ENCODE measurements around the gene TOR3A.
A peak's percentile ranks its signal among the peaks of the same experiment; 100 is the strongest.

The TOR3A gene

GRCh38 chr1:179104611-179105250 lies 22.9 kb downstream of the TOR3A start:
- Histone ChIP-seq H3K79me2 (ENCODE audit: control insufficient read depth, low read length) (no peaks in the 10 kb centered on the region), H3K9me3 (ENCODE audit: control insufficient read depth, insufficient read depth, low read length) (no peaks in the 10 kb centered on the region), H3F3A (ENCODE audit: control insufficient read depth, insufficient read depth) (no peaks in the 10 kb centered on the region), H3K27ac (ENCODE audit: low read depth, low read length) (no peak overlapping the region), H4K20me1 (ENCODE audit: control insufficient read depth, insufficient read depth, low read depth, low read length) (no peaks in the 10 kb centered on the region), H3K27me3 (ENCODE audit: control insufficient read depth, low read length) (no peaks in the 10 kb centered on the region), H3K36me3 (ENCODE audit: control insufficient read depth, low read length) (peaks cover 15% of the 10 kb centered on the region; the same call in 1 of the 2 replicates), H3K4me3 (ENCODE audit: low read length) (no peak overlapping the region), H3K4me2 (ENCODE audit: low read length) (no peak overlapping the region), H3K9me2 (replicated peaks; ENCODE audit: control insufficient read depth, low read length) (no peaks in the 10 kb centered on the region), H3K4me1 (ENCODE audit: control insufficient read depth, low read length) (peaks cover 6% of the 10 kb centered on the region; the same call in 1 of the 2 replicates)
- no peak for TF ChIP-seq EZH2phosphoT487 (IDR thresholded peaks at IDR 0.05; ENCODE audit: borderline replicate concordance, low read length)
- no peak for TF ChIP-seq CTCF (IDR thresholded peaks at IDR 0.05; ENCODE audit: low read depth, low read length, poor library complexity, severe bottlenecking)

- Histone ChIP-seq H3K4me1 (ENCODE audit: control insufficient read depth, low read length) (peaks cover 11% of the 10 kb centered on the region), H3K4me3 (ENCODE audit: low read length) (no peak overlapping the region), H3K27ac (ENCODE audit: low read depth, low read length) (no peak overlapping the region), H3K27me3 (ENCODE audit: control insufficient read depth, low read length) (no peaks in the 10 kb centered on the region), H3K4me2 (ENCODE audit: low read length) (no peak overlapping the region), H4K20me1 (ENCODE audit: control insufficient read depth, insufficient read depth, low read depth, low read length) (no peaks in the 10 kb centered on the region), H3K79me2 (ENCODE audit: control insufficient read depth, low read length) (no peaks in the 10 kb centered on the region), H3K9me2 (replicated peaks; ENCODE audit: control insufficient read depth, low read length) (no peaks in the 10 kb centered on the region), H3K36me3 (ENCODE audit: control insufficient read depth, low read length) (peaks cover 21% of the 10 kb centered on the region), H3K9me3 (ENCODE audit: control insufficient read depth, insufficient read depth, low read length) (no peaks in the 10 kb centered on the region), H3F3A (ENCODE audit: control insufficient read depth, insufficient read depth) (no peaks in the 10 kb centered on the region)
- TF ChIP-seq EZH2phosphoT487 (IDR thresholded peaks at IDR 0.05; ENCODE audit: borderline replicate concordance, low read length) = no peak
- peak; percentile 45 for TF ChIP-seq CTCF (IDR thresholded peaks at IDR 0.05; ENCODE audit: low read depth, low read length, poor library complexity, severe bottlenecking)
Observed at GRCh38 chr1:179105393-179105792, 23.5 kb downstream of the TOR3A start.

- peaks cover 39% of the 10 kb centered on the region for H3K36me3 ChIP-seq (ENCODE audit: control insufficient read depth, low read length)
- H3K4me2 ChIP-seq (ENCODE audit: low read length) = no peak overlapping the region
- H3K27ac ChIP-seq (ENCODE audit: low read depth, low read length) = no peak overlapping the region
- no peaks in the 10 kb centered on the region for H3K9me2 ChIP-seq (replicated peaks; ENCODE audit: control insufficient read depth, low read length)
- H3K4me3 ChIP-seq (ENCODE audit: low read length) = no peak overlapping the region
- no peak for TF ChIP-seq CTCF (IDR thresholded peaks at IDR 0.05; ENCODE audit: low read depth, low read length, poor library complexity, severe bottlenecking)
- no peaks in the 10 kb centered on the region for H3F3A ChIP-seq (ENCODE audit: control insufficient read depth, insufficient read depth)
- peaks cover 32% of the 10 kb centered on the region for H3K4me1 ChIP-seq (ENCODE audit: control insufficient read depth, low read length)
- no peaks in the 10 kb centered on the region for H4K20me1 ChIP-seq (ENCODE audit: control insufficient read depth, insufficient read depth, low read depth, low read length)
- H3K9me3 ChIP-seq (ENCODE audit: control insufficient read depth, insufficient read depth, low read length) = no peaks in the 10 kb centered on the region
- no peaks in the 10 kb centered on the region for H3K27me3 ChIP-seq (ENCODE audit: control insufficient read depth, low read length)
- H3K79me2 ChIP-seq (ENCODE audit: control insufficient read depth, low read length) = no peaks in the 10 kb centered on the region
Observed at GRCh38 chr1:179107706-179108629, 26.1 kb downstream of the TOR3A start.

Data from DOHH2 (cell line).